ENCODE measurements around the gene SLC6A11. TPM values are rescaled to one million over a fixed set of nuclear protein-coding genes. Genes with fewer than 3 reads are reported as not detected.

SLC6A11 gene
- polyA plus RNA-seq, 3 donors = 0.03 to 0.07 TPM; not detected in 1

- 74% methylated on average over 7 of the region's 7 CpGs for WGBS, 3 donors
- no peak overlapping the region for H3K27ac ChIP-seq (ENCODE audit: low read depth, low read length)
These were observed 164.3 kb downstream of the SLC6A11 start for GRCh38 chr3:10980312-10980711.

- WGBS, 3 donors = 65 to 84% (median 72%) methylated on average over 3 of the region's 3 CpGs
- H3K27ac ChIP-seq (ENCODE audit: low read depth, low read length) = no peak overlapping the region
These were observed 165.0 kb downstream of the SLC6A11 start for GRCh38 chr3:10981031-10981430.

GRCh38 chr3:10981961-10982360 lies 165.9 kb downstream of the SLC6A11 start:
- H3K27ac ChIP-seq (ENCODE audit: low read depth, low read length) = no peak overlapping the region
- WGBS, 3 donors = 47 to 57% (median 50%) methylated on average over 5 of the region's 5 CpGs

GRCh38 chr3:10982782-10983181 lies 166.8 kb downstream of the SLC6A11 start:
- WGBS, 3 donors = 7 to 22% (median 16%) methylated on average over 4 of the region's 4 CpGs
- H3K27ac ChIP-seq (ENCODE audit: low read depth, low read length) = no peak overlapping the region

- no peak overlapping the region for H3K27ac ChIP-seq (ENCODE audit: low read depth, low read length)
- WGBS, 3 donors = 22 to 24% (median 22%) methylated on average over 7 of the region's 7 CpGs
These were observed 167.3 kb downstream of the SLC6A11 start for GRCh38 chr3:10983219-10983916.

GRCh38 chr3:10984371-10984896 lies 168.4 kb downstream of the SLC6A11 start:
- H3K27ac ChIP-seq (ENCODE audit: low read depth, low read length) = no peak overlapping the region
- 78 to 94% (median 94%) methylated on average over 1 of the region's 1 CpG for WGBS, 3 donors

- no peak overlapping the region for H3K27ac ChIP-seq (ENCODE audit: low read depth, low read length)
- WGBS, 3 donors = 26 to 42% (median 27%) methylated on average over 1 of the region's 1 CpG
These were observed 169.2 kb downstream of the SLC6A11 start for GRCh38 chr3:10985181-10985580.

GRCh38 chr3:10986592-10986991 lies 170.6 kb downstream of the SLC6A11 start:
- H3K27ac ChIP-seq (ENCODE audit: low read depth, low read length) = no peak overlapping the region
- 76 to 85% (median 83%) methylated on average over 5 of the region's 5 CpGs for WGBS, 3 donors

GRCh38 chr3:10988001-10988665 lies 172.1 kb downstream of the SLC6A11 start:
- WGBS, 3 donors = 50 to 91% (median 84%) methylated on average over 9 of the region's 9 CpGs
- no peak overlapping the region for H3K27ac ChIP-seq (ENCODE audit: low read depth, low read length)

- WGBS, 3 donors = 59 to 80% (median 77%) methylated on average over 7 of the region's 7 CpGs
- H3K27ac ChIP-seq (ENCODE audit: low read depth, low read length) = no peak overlapping the region
These were observed 173.0 kb downstream of the SLC6A11 start for GRCh38 chr3:10988991-10989484.

Other genes with a start within 250 kb of the SLC6A11 start
- gene SLC6A1, start 176.5 kb downstream of the SLC6A11 start, polyA plus RNA-seq = under 1 TPM; 0.10 to 0.46 (median 0.45) TPM

Measured in adipose tissue (tissue), 3 donors.